ENCODE measurements around the gene SSC5D. TPM values are rescaled to one million over a fixed set of nuclear protein-coding genes. Genes with fewer than 3 reads are reported as not detected.

SSC5D gene
- total RNA-seq, 4 donors from 2014 or later: 2.1 to 16.7 (median 9.1) TPM

DNA sequence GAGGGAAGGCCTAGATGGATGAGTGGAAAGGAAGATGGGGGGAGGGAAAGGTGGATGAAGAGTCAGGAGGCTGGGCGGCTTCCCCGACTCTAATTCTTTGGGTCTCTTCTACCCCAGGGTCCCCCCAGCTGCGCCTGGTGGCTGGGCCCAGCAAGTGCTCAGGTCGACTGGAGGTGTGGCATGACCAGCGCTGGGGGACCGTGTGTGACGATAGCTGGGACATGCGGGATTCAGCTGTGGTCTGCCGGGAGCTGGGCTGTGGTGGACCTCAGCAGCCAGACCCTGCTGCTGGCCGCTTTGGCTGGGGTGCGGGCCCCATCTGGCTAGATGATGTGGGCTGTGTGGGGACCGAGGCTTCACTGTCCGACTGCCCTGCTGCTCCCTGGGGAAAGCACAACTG, 9.5 kb downstream of the SSC5D start:
- TF ChIP-seq, protein P1, sequence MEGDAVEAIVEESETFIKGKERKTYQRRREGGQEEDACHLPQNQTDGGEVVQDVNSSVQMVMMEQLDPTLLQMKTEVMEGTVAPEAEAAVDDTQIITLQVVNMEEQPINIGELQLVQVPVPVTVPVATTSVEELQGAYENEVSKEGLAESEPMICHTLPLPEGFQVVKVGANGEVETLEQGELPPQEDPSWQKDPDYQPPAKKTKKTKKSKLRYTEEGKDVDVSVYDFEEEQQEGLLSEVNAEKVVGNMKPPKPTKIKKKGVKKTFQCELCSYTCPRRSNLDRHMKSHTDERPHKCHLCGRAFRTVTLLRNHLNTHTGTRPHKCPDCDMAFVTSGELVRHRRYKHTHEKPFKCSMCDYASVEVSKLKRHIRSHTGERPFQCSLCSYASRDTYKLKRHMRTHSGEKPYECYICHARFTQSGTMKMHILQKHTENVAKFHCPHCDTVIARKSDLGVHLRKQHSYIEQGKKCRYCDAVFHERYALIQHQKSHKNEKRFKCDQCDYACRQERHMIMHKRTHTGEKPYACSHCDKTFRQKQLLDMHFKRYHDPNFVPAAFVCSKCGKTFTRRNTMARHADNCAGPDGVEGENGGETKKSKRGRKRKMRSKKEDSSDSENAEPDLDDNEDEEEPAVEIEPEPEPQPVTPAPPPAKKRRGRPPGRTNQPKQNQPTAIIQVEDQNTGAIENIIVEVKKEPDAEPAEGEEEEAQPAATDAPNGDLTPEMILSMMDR (IDR thresholded peaks at IDR 0.05; ENCODE audit: low read depth): no peak

DNA sequence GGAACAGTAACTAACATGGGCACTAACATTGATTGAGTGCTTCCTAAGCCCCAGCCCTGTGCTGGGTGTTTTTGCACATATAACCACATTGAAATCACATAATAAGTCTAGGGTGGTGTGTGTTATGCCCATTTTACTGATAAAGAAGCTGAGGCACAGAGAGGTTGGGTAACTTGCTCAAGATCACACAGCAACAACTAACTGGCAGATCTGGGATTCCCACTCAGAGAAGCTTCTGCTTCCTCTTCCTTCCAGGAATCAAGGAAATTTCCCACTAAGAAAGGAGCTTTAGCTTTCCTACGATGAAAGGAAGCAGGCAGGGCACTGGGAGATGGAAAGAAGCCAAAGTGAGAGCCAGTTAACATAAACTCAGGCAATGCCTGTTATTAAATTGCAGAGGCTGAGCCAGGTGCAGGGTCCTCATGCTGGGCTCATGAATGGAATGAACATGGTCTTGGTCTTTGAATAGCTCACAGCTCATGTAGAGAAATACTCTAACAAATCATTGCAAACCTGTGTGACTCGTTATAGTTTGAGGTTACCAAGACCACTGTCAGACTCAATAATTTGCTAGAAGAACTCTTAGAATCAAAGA, 10.1 kb downstream of the SSC5D start:
- TF ChIP-seq, protein P1 (IDR thresholded peaks at IDR 0.05; ENCODE audit: low read depth): no peak

DNA sequence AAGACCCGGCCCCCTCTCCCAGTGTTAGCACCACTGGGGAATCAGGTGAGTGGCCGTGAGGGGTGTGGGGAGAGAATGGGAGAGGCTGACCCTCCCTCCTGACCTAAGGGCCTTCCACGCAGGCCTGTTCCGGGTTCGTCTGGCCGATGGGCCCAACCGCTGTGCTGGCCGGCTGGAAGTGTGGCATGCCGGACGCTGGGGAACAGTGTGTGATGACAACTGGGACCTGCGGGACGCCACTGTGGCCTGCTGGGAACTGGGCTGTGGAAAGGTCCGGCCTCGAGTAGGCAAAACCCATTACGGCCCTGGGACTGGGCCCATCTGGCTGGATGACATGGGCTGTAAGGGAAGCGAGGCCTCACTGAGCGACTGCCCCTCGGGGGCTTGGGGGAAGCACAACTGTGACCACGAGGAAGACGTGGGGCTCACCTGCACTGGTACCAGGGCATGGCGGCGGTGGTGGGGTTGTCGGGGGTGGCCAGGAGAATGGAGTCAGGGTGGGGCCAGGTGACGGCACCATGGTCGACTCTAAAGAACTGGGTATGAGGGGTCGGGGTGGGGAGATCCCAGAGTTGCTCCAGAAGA, 12.2 kb downstream of the SSC5D start:
- TF ChIP-seq, protein P1 (IDR thresholded peaks at IDR 0.05; ENCODE audit: low read depth): no peak

DNA sequence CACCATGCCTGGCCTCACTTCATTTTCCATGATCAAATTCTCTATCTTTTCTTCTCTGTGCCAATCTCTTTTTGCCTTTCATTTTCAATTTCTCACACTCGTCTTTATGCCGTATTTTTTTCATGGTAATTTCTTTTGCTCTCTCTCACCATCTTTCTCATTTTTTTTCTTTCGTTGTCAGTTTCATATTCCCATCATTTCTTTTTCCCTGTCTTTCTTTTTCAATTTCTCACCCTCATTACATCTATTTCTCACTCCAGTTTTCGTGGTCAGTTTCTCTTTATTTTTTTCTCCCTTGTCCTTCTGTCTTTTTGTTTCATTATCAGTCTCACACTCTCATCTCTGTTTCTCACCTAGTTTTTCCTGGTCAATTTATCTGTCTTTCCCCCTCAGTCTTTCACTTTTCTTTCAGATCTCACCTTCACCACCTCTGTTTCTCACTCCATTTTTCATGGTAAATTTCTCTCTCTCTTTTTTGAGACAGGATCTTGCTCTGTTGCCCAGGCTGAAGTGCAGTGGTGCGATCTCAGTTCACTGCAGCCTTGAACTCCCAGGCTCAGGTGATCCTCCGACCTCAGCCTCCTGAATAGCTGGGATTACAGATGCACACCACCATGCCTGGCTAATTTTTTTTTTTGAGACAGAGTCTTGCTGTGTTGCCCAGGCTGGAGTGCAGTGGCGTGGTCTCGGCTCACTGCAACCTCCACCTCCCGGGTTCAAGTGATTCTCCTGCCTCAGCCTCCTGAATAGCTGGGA, 14.1 kb downstream of the SSC5D start:
- TF ChIP-seq, protein P1 (IDR thresholded peaks at IDR 0.05; ENCODE audit: low read depth): no peak

DNA sequence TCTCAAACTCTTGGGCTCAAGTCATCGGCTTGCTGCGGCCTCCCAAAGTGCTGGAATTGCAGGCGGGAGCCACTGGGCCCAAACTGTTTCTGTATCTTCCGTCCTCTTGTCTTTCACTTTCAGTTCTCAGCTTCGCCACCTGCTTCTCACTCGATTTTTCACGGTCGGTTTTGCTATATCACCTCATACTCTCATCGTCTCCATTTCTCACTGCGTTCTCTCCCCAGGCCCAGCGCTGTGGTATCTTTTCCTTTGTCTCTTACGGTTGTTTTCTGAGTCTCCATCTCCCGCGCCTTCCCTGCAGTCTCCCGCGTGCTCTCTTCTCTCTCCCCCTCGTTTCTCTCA, 14.9 kb downstream of the SSC5D start:
- TF ChIP-seq, protein P1 (IDR thresholded peaks at IDR 0.05; ENCODE audit: low read depth): no peak

DNA sequence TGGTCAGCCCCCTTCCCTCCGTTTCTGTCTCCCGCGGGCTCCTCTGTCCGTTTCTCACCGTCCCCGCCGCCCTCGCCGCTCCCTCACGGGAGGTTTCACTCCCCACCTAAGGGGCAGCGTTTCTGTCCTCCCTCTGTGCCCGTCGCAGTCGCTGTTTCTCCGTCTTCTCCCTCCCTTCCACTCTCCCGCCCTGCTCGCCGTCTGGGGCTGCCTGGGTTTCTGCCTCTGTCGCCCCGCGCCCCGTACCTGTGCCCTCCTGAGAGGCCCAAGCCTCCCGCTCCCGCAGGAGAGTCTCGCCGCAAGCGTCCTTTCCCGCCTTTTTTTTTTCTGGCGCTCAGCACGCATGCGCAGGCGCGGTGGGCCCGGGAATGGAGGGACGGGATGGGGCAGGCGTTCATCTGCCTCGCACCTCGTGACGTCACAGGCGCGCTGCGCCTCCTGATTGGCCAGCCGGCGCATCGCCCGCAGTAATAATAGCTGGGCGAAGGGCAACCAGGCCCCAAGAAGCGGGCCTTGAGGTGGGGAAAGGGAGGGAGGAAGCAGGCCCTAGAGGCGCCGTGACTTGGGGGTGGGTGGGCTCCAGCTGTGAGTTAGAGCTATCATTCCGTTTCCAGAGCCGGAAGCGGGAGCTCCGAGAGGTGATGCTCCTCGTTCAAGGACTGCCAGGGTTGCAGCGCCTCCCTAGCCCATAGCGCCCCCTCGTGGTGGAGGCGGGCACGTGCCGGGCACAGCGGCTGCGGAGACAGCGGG, 15.4 kb downstream of the SSC5D start:
- TF ChIP-seq, protein P1 (IDR thresholded peaks at IDR 0.05; ENCODE audit: low read depth): no peak

DNA sequence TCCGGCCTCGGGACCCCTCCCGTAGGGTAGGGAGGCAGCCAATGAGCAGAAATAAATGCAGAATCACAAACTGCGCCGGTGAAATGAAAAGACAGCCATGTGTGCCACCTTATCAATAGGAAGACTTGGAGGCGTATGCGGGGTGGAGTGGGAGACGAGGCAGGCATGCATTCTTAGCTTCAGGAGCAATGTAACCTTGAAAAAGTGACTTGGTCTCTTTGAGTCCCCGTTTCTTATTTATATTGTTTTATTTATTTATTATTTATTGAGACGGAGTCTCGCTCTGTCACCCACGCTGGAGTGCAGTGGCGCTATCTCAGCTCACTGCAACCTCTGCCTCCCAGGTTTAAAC, 16.0 kb downstream of the SSC5D start:
- TF ChIP-seq, protein P1 (IDR thresholded peaks at IDR 0.05; ENCODE audit: low read depth): no peak
